IPS-20b (cell line): Measurements from ENCODE around the gene MAN2B2.
"Not testable (repeated sequence)": the region's sequence is repeated elsewhere in the genome, so short reads cannot be mapped to it uniquely, and the experiment has no call there.

Source experiments
- H3K27ac ChIP-seq: one replicate; pipeline ENCODE4 v1.5.1; 2013; ENCODE audit warnings: low read length
- H3K27me3 ChIP-seq: 2 replicates; pipeline ENCODE4 v1.6.1; 2013; ENCODE audit warnings: mild to moderate bottlenecking, low read length, inconsistent platforms; ENCODE audit not compliant: insufficient read depth
- H3K36me3 ChIP-seq: 2 replicates; pipeline ENCODE4 v1.6.1; 2013; ENCODE audit warnings: low read depth, mild to moderate bottlenecking, inconsistent platforms, low read length, moderate library complexity; ENCODE audit not compliant: insufficient read depth
- H3K4me1 ChIP-seq: 2 replicates; pipeline ENCODE4 v1.6.1; 2013; ENCODE audit warnings: mild to moderate bottlenecking, control low read depth, inconsistent platforms, low read length, moderate library complexity; ENCODE audit not compliant: insufficient read depth
- H3K4me3 ChIP-seq: 2 replicates; pipeline ENCODE4 v1.5.1; 2013; ENCODE audit warnings: mild to moderate bottlenecking, low read length, inconsistent platforms
- H3K9ac ChIP-seq: 2 replicates; pipeline ENCODE4 v1.6.1; 2013; ENCODE audit warnings: low read depth, mild to moderate bottlenecking, inconsistent platforms, low read length, moderate library complexity
- H3K9me3 ChIP-seq: 2 replicates; pipeline ENCODE4 v1.6.1; 2013; ENCODE audit warnings: mild to moderate bottlenecking, low read depth, low read length, inconsistent platforms; ENCODE audit not compliant: insufficient read depth

MAN2B2 gene

GRCh38 chr4:6621556-6621927 lies 46.6 kb downstream of the MAN2B2 start:
- Histone ChIP-seq H3K27me3 (no peaks in the 10 kb centered on the region), H3K36me3 (no peaks in the 10 kb centered on the region), H3K27ac (no peak overlapping the region), H3K9me3 (no peaks in the 10 kb centered on the region), H3K4me1 (no peaks in the 10 kb centered on the region), H3K4me3 (no peak overlapping the region), H3K9ac (no peak overlapping the region)

- Histone ChIP-seq H3K27me3 (no peaks in the 10 kb centered on the region), H3K27ac (no peak overlapping the region), H3K9ac (no peak overlapping the region), H3K4me3 (no peak overlapping the region), H3K36me3 (no peaks in the 10 kb centered on the region), H3K4me1 (no peaks in the 10 kb centered on the region), H3K9me3 (no peaks in the 10 kb centered on the region)
These were observed 47.8 kb downstream of the MAN2B2 start for GRCh38 chr4:6622744-6623143.

GRCh38 chr4:6625256-6625655 lies 50.3 kb downstream of the MAN2B2 start:
- no peak overlapping the region for H3K9ac ChIP-seq
- H3K4me3 ChIP-seq, result no peak overlapping the region
- H3K36me3 ChIP-seq, result no peaks in the 10 kb centered on the region
- no peaks in the 10 kb centered on the region for H3K9me3 ChIP-seq
- H3K4me1 ChIP-seq, result no peaks in the 10 kb centered on the region
- H3K27ac ChIP-seq, result no peak overlapping the region
- no peaks in the 10 kb centered on the region for H3K27me3 ChIP-seq

- Histone ChIP-seq H3K4me1 (no peaks in the 10 kb centered on the region), H3K27ac (no peak overlapping the region), H3K4me3 (no peak overlapping the region), H3K9me3 (no peaks in the 10 kb centered on the region), H3K27me3 (no peaks in the 10 kb centered on the region), H3K36me3 (no peaks in the 10 kb centered on the region), H3K9ac (no peak overlapping the region)
These were observed 51.1 kb downstream of the MAN2B2 start for GRCh38 chr4:6626066-6626465.

GRCh38 chr4:6627832-6628231 lies 52.8 kb downstream of the MAN2B2 start:
- no peak overlapping the region for H3K9ac ChIP-seq
- H3K27ac ChIP-seq, result no peak overlapping the region
- no peaks in the 10 kb centered on the region for H3K36me3 ChIP-seq
- no peak overlapping the region for H3K4me3 ChIP-seq
- no peaks in the 10 kb centered on the region for H3K4me1 ChIP-seq
- no peaks in the 10 kb centered on the region for H3K27me3 ChIP-seq
- no peaks in the 10 kb centered on the region for H3K9me3 ChIP-seq

GRCh38 chr4:6628484-6628883 lies 53.5 kb downstream of the MAN2B2 start:
- not testable (repeated sequence) for H3K9ac ChIP-seq, H3K27me3 ChIP-seq, H3K36me3 ChIP-seq, H3K9me3 ChIP-seq, H3K27ac ChIP-seq, H3K4me3 ChIP-seq, H3K4me1 ChIP-seq

- H3K4me1 ChIP-seq, result 0 out of 2 replicates have a peak, but pooled peaks cover 4% of the 10 kb centered on the region
- H3K27me3 ChIP-seq, result no peaks in the 10 kb centered on the region
- H3K4me3 ChIP-seq, result no peak overlapping the region
- H3K27ac ChIP-seq, result no peak overlapping the region
- H3K9me3 ChIP-seq, result no peaks in the 10 kb centered on the region
- no peak overlapping the region for H3K9ac ChIP-seq
- no peaks in the 10 kb centered on the region for H3K36me3 ChIP-seq
These were observed 57.1 kb downstream of the MAN2B2 start for GRCh38 chr4:6632125-6632524.

- H3K9ac ChIP-seq, result no peak overlapping the region
- H3K4me3 ChIP-seq, result no peak overlapping the region
- no peaks in the 10 kb centered on the region for H3K27me3 ChIP-seq
- no peaks in the 10 kb centered on the region for H3K9me3 ChIP-seq
- no peaks in the 10 kb centered on the region for H3K36me3 ChIP-seq
- no peak overlapping the region for H3K27ac ChIP-seq
- 0 out of 2 replicates have a peak, but pooled peaks cover 4% of the 10 kb centered on the region for H3K4me1 ChIP-seq
These were observed 58.3 kb downstream of the MAN2B2 start for GRCh38 chr4:6633091-6633906.

- 0 out of 2 replicates have a peak, but pooled peaks cover 4% of the 10 kb centered on the region for H3K4me1 ChIP-seq
- no peak overlapping the region for H3K9ac ChIP-seq
- H3K9me3 ChIP-seq, result no peaks in the 10 kb centered on the region
- no peaks in the 10 kb centered on the region for H3K27me3 ChIP-seq
- no peak overlapping the region for H3K27ac ChIP-seq
- H3K36me3 ChIP-seq, result no peaks in the 10 kb centered on the region
- no peak overlapping the region for H3K4me3 ChIP-seq
These were observed 59.8 kb downstream of the MAN2B2 start for GRCh38 chr4:6634746-6635145.

- Histone ChIP-seq H3K9ac (no peak overlapping the region), H3K4me1 (no peaks in the 10 kb centered on the region; the same call in 1 of the 2 replicates), H3K27me3 (no peaks in the 10 kb centered on the region), H3K36me3 (peaks cover 19% of the 10 kb centered on the region), H3K27ac (no peak overlapping the region), H3K9me3 (no peaks in the 10 kb centered on the region), H3K4me3 (no peak overlapping the region)
These were observed 64.2 kb downstream of the MAN2B2 start for GRCh38 chr4:6639137-6639680.

- H3K4me3 ChIP-seq, result peak within 1 kb of the TSS; percentile 97
- H3K4me1 ChIP-seq, result no peaks in the 10 kb centered on the region; the same call in 1 of the 2 replicates
These were observed 65.5 kb downstream of the MAN2B2 start, which contains the start of gene MRFAP1 for GRCh38 chr4:6640292-6641163. Gene MRFAP1, plus strand, starts transcription at chr4:6640685. Its CDS starts 178 bp downstream, at chr4:6640863.

More at GRCh38 chr4:6640292-6641163, 65.5 kb downstream of the MAN2B2 start, which contains the start of gene MRFAP1:
- Histone ChIP-seq H3K27me3 (no peaks in the 10 kb centered on the region), H3K9ac (peak within 1 kb of the TSS; percentile 98), H3K27ac (peak within 1 kb of the TSS; percentile 55), H3K36me3 (peaks cover 19% of the 10 kb centered on the region), H3K9me3 (no peaks in the 10 kb centered on the region)
